ENCODE results near the gene ARID3C. TPM values are rescaled to one million over a fixed set of nuclear protein-coding genes. Genes with fewer than 3 reads are reported as not detected.
"Not testable (repeated sequence)": the region's sequence is repeated elsewhere in the genome, so short reads cannot be mapped to it uniquely, and the experiment has no call there.

ARID3C gene
- total RNA-seq, 6 experiments from 2014 or later = 1.7 to 6.7 (median 2.5) TPM

- DNase-seq (peak; percentile 95 to 98 (median 97)), ATAC-seq (peak; percentile 65 to 78 (median 72))
- Histone ChIP-seq H3K4me3 (peak within 1 kb of the TSS; percentile 64 to 95 (median 74)), H3K27me3 (no peaks in the 10 kb centered on the region), H3K36me3 (peaks cover 0 to 17% (median 9%) of the 10 kb centered on the region in 4 donors), H3K4me1 (peaks cover 0 to 63% (median 24%) of the 10 kb centered on the region in 4 donors), H3K27ac (peak within 1 kb of the TSS; percentile 70 to 87 (median 83)), H3K9me3 (no peaks in the 10 kb centered on the region)
- peak; percentile 73 for TF ChIP-seq POLR2A (IDR thresholded peaks at IDR 0.05)
- TF ChIP-seq CTCF (IDR thresholded peaks at IDR 0.05) = peak; percentile 19 to 31 (median 22)
- intact Hi-C loops (cut with DNase I) = no loop called here
- 15% methylated on average over 7 of the region's 43 CpGs for WGBS (ENCODE audit: insufficient coverage, low coverage, low lambda C conversion rate, missing lambda C conversion rate)
Measured at GRCh38 chr9:34646211-34647083, 17.6 kb upstream of the ARID3C start, which contains the start of gene GALT. Gene GALT (plus strand): TSS chr9:34646675. CDS start chr9:34646705, 30 bp downstream.

- H3K27ac ChIP-seq = peak overlapping the region; percentile 51 to 87 (median 83)
- no peaks in the 10 kb centered on the region for H3K27me3 ChIP-seq
- no peak overlapping the region for H3K4me3 ChIP-seq
- peaks cover 0 to 17% (median 8%) of the 10 kb centered on the region in 4 donors for H3K36me3 ChIP-seq
- TF ChIP-seq POLR2A (IDR thresholded peaks at IDR 0.05) (peak; percentile 22), CTCF (IDR thresholded peaks at IDR 0.05) (no peak)
- H3K9me3 ChIP-seq = no peaks in the 10 kb centered on the region
- peak in 1 of 3 donors; percentile 84 for DNase-seq
- peaks cover 0 to 60% (median 21%) of the 10 kb centered on the region in 4 donors for H3K4me1 ChIP-seq
- ATAC-seq = peak; percentile 45 to 69 (median 56)
- intact Hi-C loops (cut with DNase I) = no loop called here
Measured at GRCh38 chr9:34644766-34645314, 16.0 kb upstream of the ARID3C start.

DNA sequence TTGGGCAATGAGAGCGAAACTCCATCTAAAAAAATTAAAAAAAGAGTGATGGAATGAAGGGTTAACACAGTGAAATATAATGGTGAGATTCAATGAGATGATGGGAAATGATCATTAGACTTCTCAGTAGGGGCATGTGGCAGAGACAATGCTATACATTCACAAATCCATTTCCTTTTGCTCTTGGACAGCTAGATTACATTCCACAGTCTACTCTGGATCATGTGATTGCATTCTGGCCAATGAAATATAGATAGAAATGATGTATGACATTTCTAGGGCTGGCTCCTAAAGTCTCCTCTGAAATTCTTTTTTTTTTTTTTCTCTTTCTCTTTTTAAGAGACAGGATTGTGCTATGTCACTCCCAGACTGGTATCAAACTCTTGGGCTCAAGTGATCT is 13.8 kb upstream of the ARID3C start:
- no peak overlapping the region for H3K4me3 ChIP-seq
- 100% methylated on average over 1 of the region's 1 CpG for WGBS (ENCODE audit: insufficient coverage, low coverage, low lambda C conversion rate, missing lambda C conversion rate)
- intact Hi-C loops (cut with DNase I) = no loop called here
- no peaks in the 10 kb centered on the region for H3K27me3 ChIP-seq
- DNase-seq = no peak
- no peak overlapping the region for H3K27ac ChIP-seq
- no peak for ATAC-seq
- no peaks in the 10 kb centered on the region for H3K36me3 ChIP-seq
- peaks cover 0 to 39% (median 16%) of the 10 kb centered on the region in 4 donors for H3K4me1 ChIP-seq
- H3K9me3 ChIP-seq = no peaks in the 10 kb centered on the region
- TF ChIP-seq POLR2A (IDR thresholded peaks at IDR 0.05) = no peak
- TF ChIP-seq CTCF (IDR thresholded peaks at IDR 0.05) = no peak

GRCh38 chr9:34639322-34639721 is 10.5 kb upstream of the ARID3C start:
- H3K9me3 ChIP-seq; H3K36me3 ChIP-seq; intact Hi-C loops (cut with DNase I); DNase-seq; H3K27ac ChIP-seq; ATAC-seq; H3K4me3 ChIP-seq; H3K27me3 ChIP-seq: not testable (repeated sequence)
- 68% methylated on average over 3 of the region's 8 CpGs for WGBS (ENCODE audit: insufficient coverage, low coverage, low lambda C conversion rate, missing lambda C conversion rate)
- H3K4me1 ChIP-seq = peaks cover 0 to 33% (median 15%) of the 10 kb centered on the region in 4 donors

- Histone ChIP-seq H3K36me3 (peaks cover 0 to 6% (median 0%) of the 10 kb centered on the region in 4 donors), H3K9me3 (no peaks in the 10 kb centered on the region), H3K4me1 (peaks cover 0 to 38% (median 17%) of the 10 kb centered on the region in 4 donors), H3K27me3 (no peaks in the 10 kb centered on the region), H3K4me3 (peak overlapping the region; percentile 50 to 91 (median 87)), H3K27ac (peak overlapping the region; percentile 36 to 79 (median 72))
- DNase-seq (no peak), ATAC-seq (no peak)
- WGBS (ENCODE audit: insufficient coverage, low coverage, low lambda C conversion rate, missing lambda C conversion rate) = 6% methylated on average over 7 of the region's 7 CpGs
- TF ChIP-seq CTCF (IDR thresholded peaks at IDR 0.05) = no peak
- no peak for TF ChIP-seq POLR2A (IDR thresholded peaks at IDR 0.05)
- intact Hi-C loops (cut with DNase I) = no loop called here
Measured at GRCh38 chr9:34638138-34638445, 9.2 kb upstream of the ARID3C start.
